HG03565 (cell line): ENCODE data around the gene HEMGN.

Experiments
- ATAC-seq: cut with Tn5 transposase; IDR thresholded peaks from one replicate; pipeline ENCODE4 v1.9.1; 2021; ENCODE audit warnings: mild to moderate bottlenecking, moderate library complexity; ENCODE audit not compliant: unreplicated experiment

HEMGN gene

GRCh38 chr9:97933297-97933998, 4.5 kb downstream of the HEMGN start:
- ATAC-seq: no peak

GRCh38 chr9:97930972-97931371, 7.0 kb downstream of the HEMGN start:
- ATAC-seq: no peak

GRCh38 chr9:97928986-97929604, 8.9 kb downstream of the HEMGN start:
- ATAC-seq: no peak

GRCh38 chr9:97925497-97926334, 12.3 kb downstream of the HEMGN start:
- ATAC-seq: no peak

GRCh38 chr9:97924386-97924785, 13.6 kb downstream of the HEMGN start:
- ATAC-seq: no peak

GRCh38 chr9:97923529-97924108, 14.4 kb downstream of the HEMGN start:
- no peak for ATAC-seq

- peak; percentile 73 for ATAC-seq
These were observed 15.8 kb downstream of the HEMGN start, which contains the start of gene TRMO for GRCh38 chr9:97921959-97922724. TRMO (minus strand) TSS chr9:97922500; CDS start chr9:97922493, 7 bp downstream.

- no peak for ATAC-seq
These were observed 18.7 kb downstream of the HEMGN start for GRCh38 chr9:97919217-97919813.

- no peak for ATAC-seq
These were observed 19.4 kb downstream of the HEMGN start for GRCh38 chr9:97918611-97919010.

GRCh38 chr9:97911970-97912369, 26.0 kb downstream of the HEMGN start:
- no peak for ATAC-seq

- ATAC-seq: no peak
These were observed 26.4 kb downstream of the HEMGN start for GRCh38 chr9:97911528-97911927.

- ATAC-seq: no peak
These were observed 27.6 kb downstream of the HEMGN start for GRCh38 chr9:97910357-97910756.

- ATAC-seq: no peak
These were observed 29.3 kb downstream of the HEMGN start for GRCh38 chr9:97908705-97909104.

GRCh38 chr9:97907632-97908031, 30.3 kb downstream of the HEMGN start:
- ATAC-seq: no peak

GRCh38 chr9:97907046-97907445, 30.9 kb downstream of the HEMGN start:
- ATAC-seq: no peak

GRCh38 chr9:97906236-97906831, 31.6 kb downstream of the HEMGN start:
- no peak for ATAC-seq

- no peak for ATAC-seq
These were observed 32.7 kb downstream of the HEMGN start for GRCh38 chr9:97905228-97905627.

GRCh38 chr9:97904725-97905124, 33.2 kb downstream of the HEMGN start:
- ATAC-seq: no peak

- no peak for ATAC-seq
These were observed 34.8 kb downstream of the HEMGN start for GRCh38 chr9:97903177-97903576.
